Measurements from ENCODE around the gene JOSD2. TPM values are rescaled to one million over a fixed set of nuclear protein-coding genes. Genes with fewer than 3 reads are reported as not detected.

Gene JOSD2
- total and polyA plus RNA-seq, 9 of the 15 experiments (the other 6 are each of a cell fraction or from before 2014, with no cell fraction given), result 0.06 to 14.4 (median 3.1) TPM

- no TSS peak for BruUV-seq (replicated peaks)
- no peaks in the 10 kb centered on the region for H3K9me1 ChIP-seq (ENCODE audit: control insufficient read depth, insufficient read depth, low read length)
- ATAC-seq (peak; percentile 16), DNase-seq (ENCODE audit: extremely low read depth in 1 of 4, low spot score in 3 of 4) (no peak), FAIRE-seq (no peak)
- H3K4me2 ChIP-seq (ENCODE audit: insufficient read depth, low read length), result no peak overlapping the region
- ChIA-PET CTCF (ENCODE audit: low intra/inter-chr PET ratio) (interaction anchor here (0.6 kb wide), 1 partner anchor 421 kb away, joined by 3 read pairs; no protein-coding TSS in a partner anchor), POLR2A (no interaction called here)
- no peaks in the 10 kb centered on the region for H3K9me3 ChIP-seq (replicated peaks; ENCODE audit: control insufficient read depth, insufficient read depth, low read depth, low read length)
- in situ Hi-C loops (cut with MboI), result no loop called here
- H3K27me3 ChIP-seq (ENCODE audit: control insufficient read depth in 2 of 2, insufficient read depth in 2 of 2, low read length in 2 of 2), result no peaks in the 10 kb centered on the region
- WGBS (ENCODE audit: insufficient coverage, low coverage, missing lambda C conversion rate), result 32% methylated on average over 6 of the region's 10 CpGs
- H3K79me2 ChIP-seq (ENCODE audit: control insufficient read depth, insufficient read depth, low read length), result no peaks in the 10 kb centered on the region
- H3K4me3 ChIP-seq, result no peak overlapping the region
- TF ChIP-seq ZNF75A (CRISPR knock-in tag; IDR thresholded peaks at IDR 0.05) (no peak), MAFK (IDR thresholded peaks at IDR 0.05; ENCODE audit: low read length) (no peak)
- TF ChIP-seq, protein P1, sequence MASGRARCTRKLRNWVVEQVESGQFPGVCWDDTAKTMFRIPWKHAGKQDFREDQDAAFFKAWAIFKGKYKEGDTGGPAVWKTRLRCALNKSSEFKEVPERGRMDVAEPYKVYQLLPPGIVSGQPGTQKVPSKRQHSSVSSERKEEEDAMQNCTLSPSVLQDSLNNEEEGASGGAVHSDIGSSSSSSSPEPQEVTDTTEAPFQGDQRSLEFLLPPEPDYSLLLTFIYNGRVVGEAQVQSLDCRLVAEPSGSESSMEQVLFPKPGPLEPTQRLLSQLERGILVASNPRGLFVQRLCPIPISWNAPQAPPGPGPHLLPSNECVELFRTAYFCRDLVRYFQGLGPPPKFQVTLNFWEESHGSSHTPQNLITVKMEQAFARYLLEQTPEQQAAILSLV (tag; IDR thresholded peaks at IDR 0.05), result no peak
- TF ChIP-seq, protein P2, sequence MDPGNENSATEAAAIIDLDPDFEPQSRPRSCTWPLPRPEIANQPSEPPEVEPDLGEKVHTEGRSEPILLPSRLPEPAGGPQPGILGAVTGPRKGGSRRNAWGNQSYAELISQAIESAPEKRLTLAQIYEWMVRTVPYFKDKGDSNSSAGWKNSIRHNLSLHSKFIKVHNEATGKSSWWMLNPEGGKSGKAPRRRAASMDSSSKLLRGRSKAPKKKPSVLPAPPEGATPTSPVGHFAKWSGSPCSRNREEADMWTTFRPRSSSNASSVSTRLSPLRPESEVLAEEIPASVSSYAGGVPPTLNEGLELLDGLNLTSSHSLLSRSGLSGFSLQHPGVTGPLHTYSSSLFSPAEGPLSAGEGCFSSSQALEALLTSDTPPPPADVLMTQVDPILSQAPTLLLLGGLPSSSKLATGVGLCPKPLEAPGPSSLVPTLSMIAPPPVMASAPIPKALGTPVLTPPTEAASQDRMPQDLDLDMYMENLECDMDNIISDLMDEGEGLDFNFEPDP (CRISPR knock-in tag; IDR thresholded peaks at IDR 0.05), result no peak
- intact Hi-C loops (cut with micrococcal nuclease), result no loop called here
- H4K20me1 ChIP-seq (replicated peaks; ENCODE audit: control insufficient read depth, insufficient read depth, low read length), result no peaks in the 10 kb centered on the region
- peak overlapping the region in 1 of 2 experiments; percentile 66; a peak in 2 of 4 replicates for H3K9ac ChIP-seq (ENCODE audit: insufficient read depth in 1 of 2, low read depth in 2 of 2, low read length in 2 of 2)
- no peaks in the 10 kb centered on the region for H3K36me3 ChIP-seq (ENCODE audit: control insufficient read depth, insufficient read depth, low read length)
- H3K4me1 ChIP-seq (replicated peaks in 1 of 2; ENCODE audit: control insufficient read depth in 2 of 2, insufficient read depth in 2 of 2, low read length in 2 of 2), result peaks cover 0 to 31% of the 10 kb centered on the region in 2 experiments; a peak in 4 of 5 replicates
- H3K27ac ChIP-seq (ENCODE audit: extremely low read depth, low read depth, low read length), result no peak overlapping the region
- H2AFZ ChIP-seq (ENCODE audit: low read depth, low read length), result no peak overlapping the region
Measured at GRCh38 chr19:50500753-50501151, 10.2 kb downstream of the JOSD2 start.
